Globus pallidus (tissue), 1 donor: Measurements from ENCODE around the gene HS2ST1.
A peak's percentile ranks its signal among the peaks of the same experiment; 100 is the strongest.
"Not testable (repeated sequence)": the region's sequence is repeated elsewhere in the genome, so short reads cannot be mapped to it uniquely, and the experiment has no call there.

ENCODE experiments used
- DNase-seq: peaks from one replicate; pipeline ENCODE4 v3.0.0-alpha.2; 2015; ENCODE audit warnings: low spot score

Gene HS2ST1

GRCh38 chr1:87066708-87067107 lies 152.3 kb downstream of the HS2ST1 start:
- DNase-seq, result not testable (repeated sequence)

DNA sequence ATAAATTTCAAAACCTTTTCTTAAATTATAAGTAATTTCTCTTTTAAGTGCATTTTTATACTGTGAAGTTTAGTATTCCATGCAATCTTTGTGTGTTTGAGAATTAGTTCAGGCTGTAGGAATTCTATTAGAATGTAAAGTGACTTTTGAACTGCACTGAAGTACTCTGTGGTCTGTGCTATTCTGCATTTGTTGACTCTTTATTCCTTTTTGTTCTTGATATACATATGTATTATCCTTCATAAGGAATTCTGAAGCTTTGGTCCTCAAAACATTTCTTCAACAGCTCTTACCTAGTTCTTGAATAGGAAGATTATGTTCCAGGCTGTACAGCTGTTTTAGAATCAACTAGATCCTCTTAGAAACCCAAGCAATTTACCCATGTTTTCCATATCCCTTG lies 158.0 kb downstream of the HS2ST1 start:
- DNase-seq, result no peak

GRCh38 chr1:87072904-87073303 lies 158.5 kb downstream of the HS2ST1 start:
- no peak for DNase-seq

- DNase-seq, result no peak
Measured at GRCh38 chr1:87074001-87074795, 159.8 kb downstream of the HS2ST1 start.

DNA sequence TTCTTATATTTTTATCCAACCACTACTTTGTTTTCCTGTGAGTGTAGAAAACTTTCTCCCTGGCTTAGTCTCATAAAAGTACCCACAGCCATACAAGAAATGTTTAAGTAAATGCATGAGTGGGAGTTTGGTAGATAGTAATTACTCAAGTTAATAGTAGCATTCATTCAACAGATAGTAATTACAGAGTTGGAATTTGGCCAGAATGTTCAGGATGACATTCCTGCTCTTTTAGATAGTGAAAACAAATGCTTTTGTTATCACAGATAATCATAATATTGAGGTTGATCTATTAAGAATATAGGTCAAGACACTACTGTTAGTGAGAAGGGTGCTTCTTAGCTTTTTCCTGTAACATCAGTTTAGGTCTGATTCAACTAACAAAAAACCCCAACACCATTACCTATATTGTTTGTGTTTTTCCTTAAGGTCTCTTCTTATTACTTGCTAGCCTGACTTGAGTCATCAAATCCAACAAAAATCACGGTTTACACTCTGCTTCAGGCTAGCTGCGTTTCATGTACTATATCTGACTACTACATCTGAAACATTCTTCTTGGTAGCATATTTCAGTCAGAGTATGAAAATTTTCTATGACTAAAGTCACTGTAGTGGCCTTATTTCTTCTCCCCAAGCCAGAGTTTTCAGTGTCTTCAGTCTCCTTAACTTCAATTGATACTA lies 163.7 kb downstream of the HS2ST1 start:
- DNase-seq, result no peak

DNA sequence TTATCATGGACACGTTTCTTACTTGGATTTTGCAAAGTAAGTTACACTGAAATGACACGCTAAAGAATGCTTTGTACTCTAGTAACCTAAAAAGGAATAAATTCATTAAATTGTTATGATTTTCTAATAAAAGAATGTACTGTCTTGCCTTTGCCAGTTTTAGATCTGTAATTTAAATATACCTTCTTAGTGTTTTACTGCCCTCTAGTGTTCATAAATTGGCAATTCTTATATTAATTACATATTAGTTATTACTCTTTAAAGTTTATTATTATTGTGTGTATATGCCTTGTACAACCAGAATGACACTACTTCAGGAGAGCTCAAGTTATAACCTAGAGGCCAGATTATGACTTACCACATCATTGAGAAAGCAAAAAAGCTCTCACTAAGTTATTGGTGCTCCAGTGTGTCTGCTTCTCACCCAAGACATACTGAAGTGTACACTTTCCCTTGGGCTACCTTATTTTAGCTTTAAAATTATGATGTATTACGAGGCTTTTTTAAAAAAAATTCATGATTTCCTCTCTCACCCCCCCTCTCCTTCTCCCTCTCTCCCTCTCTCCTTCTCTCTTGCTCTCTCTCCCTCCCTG lies 169.9 kb downstream of the HS2ST1 start:
- DNase-seq, result peak; percentile 15

- no peak for DNase-seq
Measured at GRCh38 chr1:87086120-87086519, 171.7 kb downstream of the HS2ST1 start.

- DNase-seq, result no peak
Measured at GRCh38 chr1:87089070-87089736, 174.8 kb downstream of the HS2ST1 start.

GRCh38 chr1:87089823-87090222 lies 175.4 kb downstream of the HS2ST1 start:
- no peak for DNase-seq

- no peak for DNase-seq
Measured at GRCh38 chr1:87091425-87091824, 177.0 kb downstream of the HS2ST1 start.

GRCh38 chr1:87092846-87093245 lies 178.4 kb downstream of the HS2ST1 start:
- no peak for DNase-seq

GRCh38 chr1:87093286-87093685 lies 178.9 kb downstream of the HS2ST1 start:
- no peak for DNase-seq

DNA sequence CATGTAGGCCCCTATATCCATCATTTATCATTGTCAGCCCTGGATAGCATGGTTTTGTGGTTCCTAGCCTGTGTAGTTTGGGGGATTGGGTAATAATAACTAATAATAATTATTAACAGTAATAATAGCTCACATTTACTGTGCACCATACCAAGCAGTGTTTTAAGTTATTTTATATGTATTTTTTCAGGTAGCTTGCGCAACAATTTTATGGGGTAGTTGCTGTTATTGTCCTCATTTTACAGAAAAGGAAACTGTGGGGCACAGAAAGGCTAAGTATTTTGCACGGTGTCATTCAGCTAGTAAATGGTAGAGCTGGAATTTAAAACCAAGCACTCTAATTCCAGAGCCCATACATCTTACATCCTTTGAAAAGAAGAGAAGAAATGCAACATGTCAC lies 179.8 kb downstream of the HS2ST1 start:
- DNase-seq, result no peak

- DNase-seq, result no peak
Measured at GRCh38 chr1:87100271-87100670, 185.8 kb downstream of the HS2ST1 start.

- DNase-seq, result no peak
Measured at GRCh38 chr1:87103074-87103473, 188.6 kb downstream of the HS2ST1 start.

GRCh38 chr1:87104140-87104539 lies 189.7 kb downstream of the HS2ST1 start:
- DNase-seq, result no peak

DNA sequence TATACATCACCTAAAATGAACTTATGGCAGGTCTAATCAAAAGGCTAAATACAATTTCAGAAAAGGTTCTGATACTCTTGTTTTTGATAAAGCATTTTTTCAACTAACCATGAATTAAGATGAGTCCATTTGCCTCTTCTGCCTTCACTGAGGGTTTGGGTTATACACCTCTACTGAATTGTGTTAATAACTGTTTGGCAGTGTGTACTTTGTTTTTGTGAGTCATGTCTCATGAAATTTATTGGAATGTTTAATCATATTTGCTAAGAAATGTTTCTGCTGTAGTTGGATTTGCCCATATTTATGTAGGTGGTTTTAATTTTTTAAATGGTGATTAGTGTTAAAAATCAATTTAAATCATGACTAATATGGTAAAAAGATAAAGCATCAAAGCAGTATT lies 190.5 kb downstream of the HS2ST1 start:
- no peak for DNase-seq

- DNase-seq, result no peak
Measured at GRCh38 chr1:87106144-87106543, 191.7 kb downstream of the HS2ST1 start.

DNA sequence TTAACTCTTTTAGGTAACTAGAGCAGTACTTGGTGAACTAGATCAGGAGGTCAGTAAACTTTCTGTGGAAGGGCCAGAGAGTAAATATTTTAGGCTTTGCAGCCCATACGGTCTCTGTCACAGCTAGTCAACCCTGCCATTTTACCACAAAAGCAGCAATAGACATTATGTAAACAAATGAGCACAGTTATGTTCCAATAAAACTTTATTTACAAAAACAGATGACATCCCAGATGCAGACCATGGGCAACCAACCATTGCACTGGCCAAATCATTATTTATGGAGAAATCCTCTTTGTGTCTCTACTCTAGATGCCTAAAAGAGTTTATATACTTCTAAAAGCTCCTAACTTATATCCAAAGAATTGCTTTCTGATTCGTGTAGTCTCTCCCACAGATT lies 192.4 kb downstream of the HS2ST1 start:
- DNase-seq, result no peak

- DNase-seq, result no peak
Measured at GRCh38 chr1:87108228-87108627, 193.8 kb downstream of the HS2ST1 start.

DNA sequence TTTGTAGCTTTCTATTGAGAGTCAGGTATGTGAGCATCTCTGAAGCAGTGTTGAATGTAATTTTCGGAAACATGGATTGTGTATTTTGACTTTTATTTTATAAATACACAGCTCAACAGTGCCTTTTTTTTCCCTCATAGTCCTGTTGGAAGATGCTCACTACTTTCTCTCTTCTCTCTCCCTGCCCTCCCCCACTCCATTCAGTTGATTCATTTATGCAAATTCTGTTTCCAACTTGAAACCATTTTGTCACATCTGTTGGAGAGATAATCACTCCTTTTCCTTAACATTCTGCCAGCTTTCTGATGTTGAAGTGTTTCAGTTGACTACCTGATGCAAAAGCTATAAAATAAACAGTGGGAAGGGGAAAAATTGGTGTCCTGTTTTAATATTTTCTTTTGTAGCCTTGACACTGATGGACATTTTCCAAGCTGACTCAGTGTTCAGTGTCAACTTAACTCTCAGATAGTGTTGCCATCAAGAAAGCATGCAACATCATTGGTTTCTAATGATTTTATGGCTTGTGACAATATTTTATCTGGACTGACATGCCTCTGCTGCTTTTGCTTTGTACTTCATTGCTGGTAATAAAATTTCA lies 194.5 kb downstream of the HS2ST1 start:
- peak; percentile 16 for DNase-seq

DNA sequence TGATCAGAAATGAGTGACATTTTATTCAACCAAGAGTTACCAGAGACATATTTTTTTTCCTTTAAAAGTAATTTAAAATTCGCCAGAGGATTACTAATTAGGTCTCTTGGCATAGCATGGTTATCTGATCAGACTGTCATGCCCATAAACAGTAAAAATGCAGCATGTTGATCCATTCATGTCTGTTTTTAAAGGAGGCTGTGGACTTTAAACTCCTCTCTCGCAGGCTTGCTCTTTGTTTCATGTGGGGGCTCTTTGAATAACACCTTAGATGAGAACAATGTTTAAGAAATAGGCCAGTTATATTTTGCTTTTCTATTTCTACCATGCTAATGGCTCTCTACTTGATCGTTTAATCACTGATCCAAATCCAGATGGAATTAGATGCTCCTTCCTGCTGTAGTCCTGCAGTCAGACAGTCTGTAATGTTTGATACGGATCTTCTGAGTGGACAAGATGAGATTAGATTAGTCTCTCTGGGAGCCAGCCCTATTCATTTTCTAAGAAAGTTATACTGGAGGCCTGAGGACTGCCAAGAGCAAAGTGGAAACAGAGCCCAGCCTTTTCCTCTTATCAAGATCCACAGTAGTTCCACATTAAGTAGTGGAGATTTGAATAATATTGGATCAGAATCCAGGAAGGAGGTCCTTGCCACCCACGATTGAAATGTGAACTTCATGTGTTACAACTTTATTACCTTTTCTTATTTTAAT lies 197.4 kb downstream of the HS2ST1 start:
- no peak for DNase-seq
